WTC11 (cell line): Measurements from ENCODE around the gene CYB561A3. TPM values are rescaled to one million over a fixed set of nuclear protein-coding genes. Genes with fewer than 3 reads are reported as not detected.

Source experiments
- ATAC-seq: fragments of 200-7000 bp; cut with Tn5 transposase; 2 replicates; pipeline ENCODE4 v1.10.0; 2021; ENCODE audit warnings: mild to moderate bottlenecking, moderate library complexity
- CTCF ChIA-PET: fragments of 300-600 bp; sonication (Branson Sonifier 250); formaldehyde crosslinking; loops from one replicate; lab custom pipeline; 2021; ENCODE audit warnings: antibody characterized with exemption; lab: Charles Lee
- POLR2A ChIA-PET: fragments of 350-600 bp; sonication (Branson Sonifier 250); formaldehyde crosslinking; loops from one replicate; lab custom pipeline; 2021; ENCODE audit warnings: antibody characterized with exemption; lab: Charles Lee
- DNase-seq: peaks from one replicate; pipeline ENCODE4 v3.0.0; 2021; ENCODE audit warnings: low spot score
- H3K27ac Mint-ChIP-seq: 2 replicates; pipeline ENCODE4 v1.8.0; 2021; ENCODE audit warnings: mixed read lengths
- H3K27me3 Mint-ChIP-seq: 2 replicates; pipeline ENCODE4 v1.8.0; 2021; ENCODE audit warnings: low read depth, mild to moderate bottlenecking, moderate library complexity, mixed read lengths
- H3K36me3 Mint-ChIP-seq: 2 replicates; pipeline ENCODE4 v1.8.0; 2021; ENCODE audit warnings: mixed read lengths
- H3K4me1 Mint-ChIP-seq: 2 replicates; pipeline ENCODE4 v1.8.0; 2022; ENCODE audit warnings: mixed read lengths
- H3K4me3 Mint-ChIP-seq: 2 replicates; pipeline ENCODE4 v1.8.0; 2021; ENCODE audit warnings: mild to moderate bottlenecking, moderate library complexity, mixed read lengths
- H3K9me3 Mint-ChIP-seq: 2 replicates; pipeline ENCODE4 v1.8.0; 2021; ENCODE audit warnings: mixed read lengths
- AFF4 ChIP-seq: sonication (generic); formaldehyde crosslinking; IDR thresholded peaks from 2 replicates; pipeline ENCODE4 v1.8.1; 2023; ENCODE audit warnings: mild to moderate bottlenecking, missing genetic modification reagents, borderline replicate concordance
- ATF1 ChIP-seq: sonication (generic); formaldehyde crosslinking; IDR thresholded peaks from 2 replicates; pipeline ENCODE4 v1.8.1; 2023; ENCODE audit warnings: mild to moderate bottlenecking, moderate library complexity, missing genetic modification reagents
- ELF4 ChIP-seq: sonication (generic); formaldehyde crosslinking; IDR thresholded peaks from 2 replicates; pipeline ENCODE4 v1.8.1; 2022; ENCODE audit warnings: low read depth, mild to moderate bottlenecking, moderate library complexity, missing genetic modification reagents
- FOXJ3 ChIP-seq: sonication (generic); formaldehyde crosslinking; IDR thresholded peaks from 2 replicates; pipeline ENCODE4 v1.9.0; 2021; ENCODE audit warnings: missing genetic modification reagents, mild to moderate bottlenecking, borderline replicate concordance
- FOXK1 ChIP-seq: sonication (generic); formaldehyde crosslinking; IDR thresholded peaks from 2 replicates; pipeline ENCODE4 v1.8.0; 2022; ENCODE audit warnings: mild to moderate bottlenecking, moderate library complexity, missing genetic modification reagents
- GTF2I ChIP-seq: fragments of 250-450 bp; sonication (Bioruptor Pico); conservative IDR thresholded peaks from 2 replicates; pipeline ENCODE4 v1.4.0; 2021; ENCODE audit warnings: mild to moderate bottlenecking
- MAX ChIP-seq: sonication (generic); formaldehyde crosslinking; IDR thresholded peaks from 2 replicates; pipeline ENCODE4 v1.8.0; 2022; ENCODE audit warnings: mild to moderate bottlenecking, missing genetic modification reagents
- OVOL2 ChIP-seq: fragments of 250-450 bp; sonication (Bioruptor Pico); IDR thresholded peaks from 2 replicates; pipeline ENCODE4 v1.9.0; 2021; ENCODE audit warnings: mild to moderate bottlenecking, borderline replicate concordance
- RELA ChIP-seq: sonication (generic); formaldehyde crosslinking; IDR thresholded peaks from 2 replicates; pipeline ENCODE4 v1.8.1; 2022; ENCODE audit warnings: missing genetic modification reagents, mild to moderate bottlenecking, borderline replicate concordance
- TEAD4 ChIP-seq: sonication (generic); formaldehyde crosslinking; IDR thresholded peaks from 2 replicates; pipeline ENCODE4 v1.8.0; 2022; ENCODE audit warnings: mild to moderate bottlenecking, missing genetic modification reagents
- ZNF138 ChIP-seq: sonication (generic); formaldehyde crosslinking; conservative IDR thresholded peaks from 2 replicates; pipeline ENCODE4 v1.8.1; 2022; ENCODE audit warnings: mild to moderate bottlenecking, moderate library complexity, missing genetic modification reagents
- ZNF232 ChIP-seq: sonication (generic); formaldehyde crosslinking; IDR thresholded peaks from 2 replicates; pipeline ENCODE4 v1.8.0; 2022; ENCODE audit warnings: mild to moderate bottlenecking, missing genetic modification reagents
- ZNF416 ChIP-seq: fragments of 250-450 bp; sonication (Bioruptor Pico); IDR thresholded peaks from 2 replicates; pipeline ENCODE4 v1.9.0; 2021; ENCODE audit warnings: mild to moderate bottlenecking, inconsistent platforms
- ZNF423 ChIP-seq: fragments of 250-450 bp; sonication (Bioruptor Pico); IDR thresholded peaks from 2 replicates; pipeline ENCODE4 v2.1.2; 2022; ENCODE audit warnings: mild to moderate bottlenecking, moderate library complexity
- ZNF671 ChIP-seq: fragments of 250-450 bp; sonication (Bioruptor Pico); IDR thresholded peaks from 2 replicates; pipeline ENCODE4 v1.8.0; 2021; ENCODE audit warnings: mild to moderate bottlenecking
- total RNA-seq: library from RNA; stranded (reverse); gene quantifications from 3 replicates; pipeline ENCODE4 v1.2.3, GENCODE V29; 2021
- TF ChIP-seq, protein P1 (sequence below): sonication (generic); formaldehyde crosslinking; IDR thresholded peaks from 2 replicates; pipeline ENCODE4 v1.8.1; 2022; ENCODE audit warnings: mild to moderate bottlenecking, moderate library complexity, missing genetic modification reagents
- TF ChIP-seq, protein P2 (sequence below): sonication (generic); formaldehyde crosslinking; IDR thresholded peaks from 2 replicates; pipeline ENCODE4 v1.8.0; 2023; ENCODE audit warnings: mild to moderate bottlenecking, missing genetic modification reagents
- TF ChIP-seq, protein P3 (sequence below): sonication (generic); formaldehyde crosslinking; IDR thresholded peaks from 2 replicates; pipeline ENCODE4 v1.8.1; 2022; ENCODE audit warnings: low read depth, mild to moderate bottlenecking, moderate library complexity, missing genetic modification reagents, borderline replicate concordance
- TF ChIP-seq, protein P4 (sequence below): sonication (generic); formaldehyde crosslinking; IDR thresholded peaks from 2 replicates; pipeline ENCODE4 v1.8.0; 2022; ENCODE audit warnings: missing genetic modification reagents
- TF ChIP-seq, protein P5 (sequence below): sonication (generic); formaldehyde crosslinking; IDR thresholded peaks from 2 replicates; pipeline ENCODE4 v1.8.1; 2023; ENCODE audit warnings: mild to moderate bottlenecking, missing genetic modification reagents, moderate library complexity

The CYB561A3 gene
- total RNA-seq, 1 experiment from 2014 or later: 38.8 TPM

- TF ChIP-seq ZNF671 (CRISPR knock-in tag): no peak
- TF ChIP-seq AFF4 (CRISPR knock-in tag): no peak
- TF ChIP-seq, protein P1, sequence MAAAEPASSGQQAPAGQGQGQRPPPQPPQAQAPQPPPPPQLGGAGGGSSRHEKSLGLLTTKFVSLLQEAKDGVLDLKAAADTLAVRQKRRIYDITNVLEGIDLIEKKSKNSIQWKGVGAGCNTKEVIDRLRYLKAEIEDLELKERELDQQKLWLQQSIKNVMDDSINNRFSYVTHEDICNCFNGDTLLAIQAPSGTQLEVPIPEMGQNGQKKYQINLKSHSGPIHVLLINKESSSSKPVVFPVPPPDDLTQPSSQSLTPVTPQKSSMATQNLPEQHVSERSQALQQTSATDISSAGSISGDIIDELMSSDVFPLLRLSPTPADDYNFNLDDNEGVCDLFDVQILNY: no peak
- no peak for TF ChIP-seq TEAD4 (CRISPR knock-in tag)
- no peak for TF ChIP-seq ZNF416 (CRISPR knock-in tag)
- TF ChIP-seq ZNF423 (CRISPR knock-in tag): no peak
- TF ChIP-seq GTF2I (CRISPR knock-in tag): no peak
- no peak for TF ChIP-seq ATF1
Measured at GRCh38 chr11:61404103-61404502, 42.4 kb upstream of the CYB561A3 start (continued).

- H3K9me3 Mint-ChIP-seq: no peaks in the 10 kb centered on the region
- no peak for DNase-seq
- H3K4me1 Mint-ChIP-seq: no peaks in the 10 kb centered on the region
- peaks cover 54% of the 10 kb centered on the region for H3K36me3 Mint-ChIP-seq
- ChIA-PET CTCF (interaction anchor here (3.3 kb wide), 1 partner anchor 11 kb away, joined by 14 read pairs; the partner anchor contains the start of gene TMEM216), POLR2A (no interaction called here)
- H3K4me3 Mint-ChIP-seq: no peak overlapping the region
- H3K27me3 Mint-ChIP-seq: no peaks in the 10 kb centered on the region
- no peak overlapping the region for H3K27ac Mint-ChIP-seq
- ATAC-seq: no peak
- TF ChIP-seq RELA (CRISPR knock-in tag): no peak
- TF ChIP-seq, protein P2, sequence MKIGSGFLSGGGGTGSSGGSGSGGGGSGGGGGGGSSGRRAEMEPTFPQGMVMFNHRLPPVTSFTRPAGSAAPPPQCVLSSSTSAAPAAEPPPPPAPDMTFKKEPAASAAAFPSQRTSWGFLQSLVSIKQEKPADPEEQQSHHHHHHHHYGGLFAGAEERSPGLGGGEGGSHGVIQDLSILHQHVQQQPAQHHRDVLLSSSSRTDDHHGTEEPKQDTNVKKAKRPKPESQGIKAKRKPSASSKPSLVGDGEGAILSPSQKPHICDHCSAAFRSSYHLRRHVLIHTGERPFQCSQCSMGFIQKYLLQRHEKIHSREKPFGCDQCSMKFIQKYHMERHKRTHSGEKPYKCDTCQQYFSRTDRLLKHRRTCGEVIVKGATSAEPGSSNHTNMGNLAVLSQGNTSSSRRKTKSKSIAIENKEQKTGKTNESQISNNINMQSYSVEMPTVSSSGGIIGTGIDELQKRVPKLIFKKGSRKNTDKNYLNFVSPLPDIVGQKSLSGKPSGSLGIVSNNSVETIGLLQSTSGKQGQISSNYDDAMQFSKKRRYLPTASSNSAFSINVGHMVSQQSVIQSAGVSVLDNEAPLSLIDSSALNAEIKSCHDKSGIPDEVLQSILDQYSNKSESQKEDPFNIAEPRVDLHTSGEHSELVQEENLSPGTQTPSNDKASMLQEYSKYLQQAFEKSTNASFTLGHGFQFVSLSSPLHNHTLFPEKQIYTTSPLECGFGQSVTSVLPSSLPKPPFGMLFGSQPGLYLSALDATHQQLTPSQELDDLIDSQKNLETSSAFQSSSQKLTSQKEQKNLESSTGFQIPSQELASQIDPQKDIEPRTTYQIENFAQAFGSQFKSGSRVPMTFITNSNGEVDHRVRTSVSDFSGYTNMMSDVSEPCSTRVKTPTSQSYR: no peak
- TF ChIP-seq OVOL2: no peak
- TF ChIP-seq, protein P3, sequence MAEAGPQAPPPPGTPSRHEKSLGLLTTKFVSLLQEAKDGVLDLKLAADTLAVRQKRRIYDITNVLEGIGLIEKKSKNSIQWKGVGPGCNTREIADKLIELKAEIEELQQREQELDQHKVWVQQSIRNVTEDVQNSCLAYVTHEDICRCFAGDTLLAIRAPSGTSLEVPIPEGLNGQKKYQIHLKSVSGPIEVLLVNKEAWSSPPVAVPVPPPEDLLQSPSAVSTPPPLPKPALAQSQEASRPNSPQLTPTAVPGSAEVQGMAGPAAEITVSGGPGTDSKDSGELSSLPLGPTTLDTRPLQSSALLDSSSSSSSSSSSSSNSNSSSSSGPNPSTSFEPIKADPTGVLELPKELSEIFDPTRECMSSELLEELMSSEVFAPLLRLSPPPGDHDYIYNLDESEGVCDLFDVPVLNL (CRISPR knock-in tag): no peak
- TF ChIP-seq ZNF416 (CRISPR knock-in tag): no peak
Measured at GRCh38 chr11:61403658-61404057, 42.0 kb upstream of the CYB561A3 start.

DNA sequence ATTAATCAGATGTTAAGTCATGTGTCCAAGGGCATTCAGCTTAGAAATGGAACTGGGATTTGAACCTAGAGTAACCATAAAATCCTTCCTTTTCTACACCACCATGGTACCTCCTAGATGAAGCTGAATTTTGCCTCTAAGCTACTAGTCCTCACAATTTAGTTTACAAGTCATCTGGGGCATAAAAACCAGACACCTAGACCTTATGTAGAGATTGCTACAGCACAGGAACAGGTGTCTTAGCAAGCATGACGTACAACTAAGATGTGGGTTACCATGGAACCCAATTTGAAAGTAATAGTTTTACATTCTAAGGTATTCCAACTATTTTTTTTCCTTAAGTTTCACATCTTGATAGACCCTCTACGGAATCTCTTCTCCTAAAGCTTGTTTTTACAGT lies 39.9 kb upstream of the CYB561A3 start:
- ChIA-PET CTCF (interaction anchor here (1.3 to 3.3 kb wide), 6 partner anchors 9 to 66 kb away, joined by 3 to 15 read pairs (median 8); partner anchors contain the start of genes CPSF7, CYB561A3, SDHAF2 and TMEM138), POLR2A (interaction anchor here (0.7 to 1.5 kb wide), 3 partner anchors 10 to 28 kb away, joined by 3 to 4 read pairs (median 3); partner anchors contain the start of gene CPSF7)
- no peaks in the 10 kb centered on the region for H3K9me3 Mint-ChIP-seq
- no peak overlapping the region for H3K4me3 Mint-ChIP-seq
- no peak for ATAC-seq
- no peaks in the 10 kb centered on the region for H3K4me1 Mint-ChIP-seq
- H3K27ac Mint-ChIP-seq: no peak overlapping the region
- DNase-seq: no peak
- no peaks in the 10 kb centered on the region for H3K27me3 Mint-ChIP-seq
- peaks cover 46% of the 10 kb centered on the region for H3K36me3 Mint-ChIP-seq
- TF ChIP-seq MAX (CRISPR knock-in tag) (no peak), ZNF138 (no peak), FOXJ3 (CRISPR knock-in tag) (no peak), ZNF232 (CRISPR knock-in tag) (no peak), FOXK1 (CRISPR knock-in tag) (no peak), ELF4 (no peak)
- TF ChIP-seq, protein P4, sequence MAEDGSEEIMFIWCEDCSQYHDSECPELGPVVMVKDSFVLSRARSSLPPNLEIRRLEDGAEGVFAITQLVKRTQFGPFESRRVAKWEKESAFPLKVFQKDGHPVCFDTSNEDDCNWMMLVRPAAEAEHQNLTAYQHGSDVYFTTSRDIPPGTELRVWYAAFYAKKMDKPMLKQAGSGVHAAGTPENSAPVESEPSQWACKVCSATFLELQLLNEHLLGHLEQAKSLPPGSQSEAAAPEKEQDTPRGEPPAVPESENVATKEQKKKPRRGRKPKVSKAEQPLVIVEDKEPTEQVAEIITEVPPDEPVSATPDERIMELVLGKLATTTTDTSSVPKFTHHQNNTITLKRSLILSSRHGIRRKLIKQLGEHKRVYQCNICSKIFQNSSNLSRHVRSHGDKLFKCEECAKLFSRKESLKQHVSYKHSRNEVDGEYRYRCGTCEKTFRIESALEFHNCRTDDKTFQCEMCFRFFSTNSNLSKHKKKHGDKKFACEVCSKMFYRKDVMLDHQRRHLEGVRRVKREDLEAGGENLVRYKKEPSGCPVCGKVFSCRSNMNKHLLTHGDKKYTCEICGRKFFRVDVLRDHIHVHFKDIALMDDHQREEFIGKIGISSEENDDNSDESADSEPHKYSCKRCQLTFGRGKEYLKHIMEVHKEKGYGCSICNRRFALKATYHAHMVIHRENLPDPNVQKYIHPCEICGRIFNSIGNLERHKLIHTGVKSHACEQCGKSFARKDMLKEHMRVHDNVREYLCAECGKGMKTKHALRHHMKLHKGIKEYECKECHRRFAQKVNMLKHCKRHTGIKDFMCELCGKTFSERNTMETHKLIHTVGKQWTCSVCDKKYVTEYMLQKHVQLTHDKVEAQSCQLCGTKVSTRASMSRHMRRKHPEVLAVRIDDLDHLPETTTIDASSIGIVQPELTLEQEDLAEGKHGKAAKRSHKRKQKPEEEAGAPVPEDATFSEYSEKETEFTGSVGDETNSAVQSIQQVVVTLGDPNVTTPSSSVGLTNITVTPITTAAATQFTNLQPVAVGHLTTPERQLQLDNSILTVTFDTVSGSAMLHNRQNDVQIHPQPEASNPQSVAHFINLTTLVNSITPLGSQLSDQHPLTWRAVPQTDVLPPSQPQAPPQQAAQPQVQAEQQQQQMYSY (CRISPR knock-in tag): no peak
- TF ChIP-seq, protein P5, sequence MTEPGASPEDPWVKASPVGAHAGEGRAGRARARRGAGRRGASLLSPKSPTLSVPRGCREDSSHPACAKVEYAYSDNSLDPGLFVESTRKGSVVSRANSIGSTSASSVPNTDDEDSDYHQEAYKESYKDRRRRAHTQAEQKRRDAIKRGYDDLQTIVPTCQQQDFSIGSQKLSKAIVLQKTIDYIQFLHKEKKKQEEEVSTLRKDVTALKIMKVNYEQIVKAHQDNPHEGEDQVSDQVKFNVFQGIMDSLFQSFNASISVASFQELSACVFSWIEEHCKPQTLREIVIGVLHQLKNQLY: no peak
